DND-41 (cell line): ENCODE measurements around the gene ITPR1.

Experiments
- ATAC-seq: fragments of 200-7000 bp; cut with Tn5 transposase; 3 replicates; pipeline ENCODE4 v1.9.1; 2021; ENCODE audit warnings: low read depth; ENCODE audit not compliant: insufficient read depth
- DNase-seq: peaks from one replicate; pipeline ENCODE4 v3.0.0-alpha.2; 2020
- H2AFZ ChIP-seq: 2 replicates; pipeline ENCODE4 v1.6.0; 2012; ENCODE audit warnings: low read depth, low read length
- H3K27ac ChIP-seq: 2 replicates; pipeline ENCODE4 v1.5.1; 2012; ENCODE audit warnings: low read length, inconsistent platforms
- H3K27me3 ChIP-seq: fragments of 200-600 bp; sonication (generic); 2 replicates; pipeline ENCODE4 v1.6.0; 2012; ENCODE audit warnings: low read length, mild to moderate bottlenecking, inconsistent platforms; ENCODE audit not compliant: insufficient read depth, poor library complexity
- H3K36me3 ChIP-seq: 2 replicates; pipeline ENCODE4 v1.5.1; 2012; ENCODE audit warnings: low read length, inconsistent platforms; ENCODE audit not compliant: insufficient read depth
- H3K4me1 ChIP-seq: 2 replicates; pipeline ENCODE4 v1.5.1; 2012; ENCODE audit warnings: mild to moderate bottlenecking, low read length; ENCODE audit not compliant: insufficient read depth
- H3K4me2 ChIP-seq: 2 replicates; pipeline ENCODE4 v1.6.0; 2012; ENCODE audit warnings: mild to moderate bottlenecking, moderate library complexity, low read length, inconsistent platforms; ENCODE audit not compliant: insufficient read depth
- H3K4me3 ChIP-seq, 2 experiments: fragments of 200-600 bp in 1 of 2; shearing (Covaris generic) in 1 of 2; 2 replicates each; pipeline ENCODE4 v1.5.1; 2012 to 2016; ENCODE audit warnings: inconsistent platforms in 2 of 2, low read length in 2 of 2, mild to moderate bottlenecking in 2 of 2, low read depth in 1 of 2, moderate library complexity in 1 of 2
- H3K79me2 ChIP-seq: 2 replicates; pipeline ENCODE4 v1.6.0; 2012; ENCODE audit warnings: low read length, inconsistent platforms; ENCODE audit not compliant: insufficient read depth
- H3K9ac ChIP-seq: 2 replicates; pipeline ENCODE4 v1.6.0; 2012; ENCODE audit warnings: low read depth, mild to moderate bottlenecking, inconsistent platforms, low read length, moderate library complexity
- H3K9me3 ChIP-seq: 2 replicates; pipeline ENCODE4 v1.5.1; 2012; ENCODE audit warnings: low read length, moderate library complexity, mild to moderate bottlenecking, inconsistent platforms; ENCODE audit not compliant: insufficient read depth, severe bottlenecking
- H4K20me1 ChIP-seq: 2 replicates; pipeline ENCODE4 v1.6.0; 2012; ENCODE audit warnings: low read length; ENCODE audit not compliant: insufficient read depth
- CTCF ChIP-seq: IDR thresholded peaks from 2 replicates; pipeline ENCODE4 v1.5.1; 2012; ENCODE audit warnings: borderline replicate concordance, low read length, moderate library complexity, mild to moderate bottlenecking; ENCODE audit not compliant: poor library complexity, severe bottlenecking; ENCODE audit errors: extremely low read depth
- EZH2 ChIP-seq: IDR thresholded peaks from 3 replicates; pipeline ENCODE4 v1.6.1; 2012; ENCODE audit warnings: borderline replicate concordance, low read depth, mild to moderate bottlenecking, moderate library complexity, low read length, inconsistent platforms; ENCODE audit not compliant: severe bottlenecking

ITPR1 gene

GRCh38 chr3:4794798-4795197, 301.6 kb downstream of the ITPR1 start:
- Histone ChIP-seq H3K9me3 (peaks cover 11% of the 10 kb centered on the region), H3K79me2 (no peaks in the 10 kb centered on the region), H3K36me3 (peaks cover 15% of the 10 kb centered on the region; the same call in 1 of the 2 replicates), H3K4me3 (no peak overlapping the region), H3K4me1 (no peaks in the 10 kb centered on the region), H3K27ac (no peak overlapping the region), H2AFZ (no peak overlapping the region), H3K27me3 (no peaks in the 10 kb centered on the region), H4K20me1 (no peaks in the 10 kb centered on the region), H3K4me2 (no peak overlapping the region), H3K9ac (no peak overlapping the region)
- DNase-seq = no peak
- no peak for ATAC-seq
- no peak for TF ChIP-seq EZH2
- TF ChIP-seq CTCF = no peak

- H3K27me3 ChIP-seq = no peaks in the 10 kb centered on the region
- peaks cover 11% of the 10 kb centered on the region; the same call in 1 of the 2 replicates for H3K36me3 ChIP-seq
- H3K4me3 ChIP-seq = no peak overlapping the region
- H3K9me3 ChIP-seq = peaks cover 11% of the 10 kb centered on the region
- TF ChIP-seq CTCF (no peak), EZH2 (no peak)
- H3K4me1 ChIP-seq = no peaks in the 10 kb centered on the region
- no peak overlapping the region for H2AFZ ChIP-seq
- no peak overlapping the region for H3K4me2 ChIP-seq
- DNase-seq (no peak), ATAC-seq (no peak)
- no peaks in the 10 kb centered on the region for H3K79me2 ChIP-seq
- no peak overlapping the region for H3K27ac ChIP-seq
- no peaks in the 10 kb centered on the region for H4K20me1 ChIP-seq
- no peak overlapping the region for H3K9ac ChIP-seq
Observed at GRCh38 chr3:4795905-4796304, 302.8 kb downstream of the ITPR1 start.

GRCh38 chr3:4797201-4797705, 304.1 kb downstream of the ITPR1 start:
- no peak overlapping the region for H3K27ac ChIP-seq
- 0 out of 2 replicates have a peak, but pooled peaks cover 3% of the 10 kb centered on the region for H3K36me3 ChIP-seq
- DNase-seq (no peak), ATAC-seq (no peak)
- TF ChIP-seq CTCF (no peak), EZH2 (no peak)
- H3K79me2 ChIP-seq = no peaks in the 10 kb centered on the region
- no peak overlapping the region for H3K9ac ChIP-seq
- no peak overlapping the region for H2AFZ ChIP-seq
- no peak overlapping the region for H3K4me3 ChIP-seq
- no peaks in the 10 kb centered on the region for H4K20me1 ChIP-seq
- no peak overlapping the region for H3K4me2 ChIP-seq
- peaks cover 8% of the 10 kb centered on the region for H3K9me3 ChIP-seq
- H3K27me3 ChIP-seq = no peaks in the 10 kb centered on the region
- no peaks in the 10 kb centered on the region for H3K4me1 ChIP-seq
